ENCODE measurements around the gene ELN.
"Not testable (repeated sequence)": the region's sequence is repeated elsewhere in the genome, so short reads cannot be mapped to it uniquely, and the experiment has no call there.

ELN gene

GRCh38 chr7:74044366-74045350, 16.7 kb downstream of the ELN start:
- no peak for DNase-seq

GRCh38 chr7:74046581-74046980, 18.6 kb downstream of the ELN start:
- not testable (repeated sequence) for DNase-seq

GRCh38 chr7:74047804-74048380, 19.9 kb downstream of the ELN start:
- no peak for DNase-seq

- no peak for DNase-seq
Observed at GRCh38 chr7:74048999-74049599, 21.1 kb downstream of the ELN start.

- no peak for DNase-seq
Observed at GRCh38 chr7:74049997-74050798, 22.2 kb downstream of the ELN start.

- no peak for DNase-seq
Observed at GRCh38 chr7:74051193-74051592, 23.2 kb downstream of the ELN start.

- DNase-seq, result no peak
Observed at GRCh38 chr7:74051629-74052410, 23.8 kb downstream of the ELN start.

GRCh38 chr7:74052628-74053027, 24.7 kb downstream of the ELN start:
- DNase-seq, result no peak

GRCh38 chr7:74053589-74054186, 25.7 kb downstream of the ELN start:
- no peak for DNase-seq

GRCh38 chr7:74056096-74056915, 28.3 kb downstream of the ELN start:
- DNase-seq, result no peak

- DNase-seq, result no peak
Observed at GRCh38 chr7:74057216-74057925, 29.4 kb downstream of the ELN start.

- no peak for DNase-seq
Observed at GRCh38 chr7:74057987-74058386, 30.0 kb downstream of the ELN start.

GRCh38 chr7:74058486-74058885, 30.5 kb downstream of the ELN start:
- no peak for DNase-seq

GRCh38 chr7:74059037-74059436, 31.1 kb downstream of the ELN start:
- DNase-seq, result no peak

- no peak for DNase-seq
Observed at GRCh38 chr7:74059681-74060588, 32.0 kb downstream of the ELN start.

GRCh38 chr7:74061840-74062539, 34.0 kb downstream of the ELN start:
- peak; percentile 78 for DNase-seq

- DNase-seq, result no peak
Observed at GRCh38 chr7:74063223-74063641, 35.3 kb downstream of the ELN start.

GRCh38 chr7:74063646-74064045, 35.7 kb downstream of the ELN start:
- no peak for DNase-seq

Measured in activated CD4-positive, alpha-beta T cell treated with anti-CD3 and anti-CD28 coated beads, Interleukin-2, amount 50 U/mL, for 16 hours (primary cell).